ENCODE measurements around the gene SLC10A3.

DNA sequence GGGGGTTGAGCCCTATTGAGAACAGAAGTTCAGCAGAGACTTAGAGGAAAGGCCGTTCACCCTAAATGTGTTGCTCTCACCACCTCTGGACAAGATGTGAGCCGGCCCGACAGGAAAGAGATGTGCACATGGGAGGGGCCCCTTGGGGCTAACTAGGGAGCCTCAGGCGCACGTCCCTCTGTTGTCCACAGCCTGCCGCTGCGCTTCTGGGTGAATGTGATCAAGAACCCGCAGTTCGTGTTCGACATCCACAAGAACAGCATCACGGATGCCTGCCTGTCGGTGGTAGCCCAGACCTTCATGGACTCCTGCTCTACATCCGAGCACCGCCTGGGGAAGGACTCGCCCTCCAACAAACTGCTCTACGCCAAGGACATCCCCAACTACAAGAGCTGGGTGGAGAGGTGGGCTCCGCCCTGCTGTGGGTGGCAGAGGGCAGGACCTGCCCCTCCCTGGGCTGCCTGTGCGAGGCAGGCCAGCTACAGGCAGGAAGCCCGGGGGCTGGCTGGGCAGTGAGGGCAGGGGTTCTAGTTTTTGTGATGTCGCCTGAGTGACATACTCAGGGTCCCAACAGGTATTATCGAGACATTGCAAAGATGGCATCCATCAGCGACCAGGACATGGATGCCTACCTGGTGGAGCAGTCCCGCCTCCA lies 19.4 kb downstream of the SLC10A3 start:
- TF ChIP-seq, protein P1, sequence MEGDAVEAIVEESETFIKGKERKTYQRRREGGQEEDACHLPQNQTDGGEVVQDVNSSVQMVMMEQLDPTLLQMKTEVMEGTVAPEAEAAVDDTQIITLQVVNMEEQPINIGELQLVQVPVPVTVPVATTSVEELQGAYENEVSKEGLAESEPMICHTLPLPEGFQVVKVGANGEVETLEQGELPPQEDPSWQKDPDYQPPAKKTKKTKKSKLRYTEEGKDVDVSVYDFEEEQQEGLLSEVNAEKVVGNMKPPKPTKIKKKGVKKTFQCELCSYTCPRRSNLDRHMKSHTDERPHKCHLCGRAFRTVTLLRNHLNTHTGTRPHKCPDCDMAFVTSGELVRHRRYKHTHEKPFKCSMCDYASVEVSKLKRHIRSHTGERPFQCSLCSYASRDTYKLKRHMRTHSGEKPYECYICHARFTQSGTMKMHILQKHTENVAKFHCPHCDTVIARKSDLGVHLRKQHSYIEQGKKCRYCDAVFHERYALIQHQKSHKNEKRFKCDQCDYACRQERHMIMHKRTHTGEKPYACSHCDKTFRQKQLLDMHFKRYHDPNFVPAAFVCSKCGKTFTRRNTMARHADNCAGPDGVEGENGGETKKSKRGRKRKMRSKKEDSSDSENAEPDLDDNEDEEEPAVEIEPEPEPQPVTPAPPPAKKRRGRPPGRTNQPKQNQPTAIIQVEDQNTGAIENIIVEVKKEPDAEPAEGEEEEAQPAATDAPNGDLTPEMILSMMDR (IDR thresholded peaks at IDR 0.05): no peak
- TF ChIP-seq POLR2A (IDR thresholded peaks at IDR 0.05; ENCODE audit: low read depth) (no peak), POLR2AphosphoS5 (IDR thresholded peaks at IDR 0.05) (no peak), EP300 (IDR thresholded peaks at IDR 0.05) (no peak)
